Posterior cingulate gyrus (tissue), 11 donors: ENCODE results near the gene EPS8.

Source experiments
- DNase-seq, 10 donors: peaks; one replicate each; pipeline versions ENCODE4 v3.0.0 to v3.0.0-alpha.2; 2020 to 2021; ENCODE audit warnings: mixed read lengths in 3 of 10
- intact Hi-C: fragments of 100-400 bp; cut with DNase I; formaldehyde crosslinking; loops from one replicate; pipeline ENCODE4 v1.15.1; 2023

The EPS8 gene

GRCh38 chr12:15801770-15802744 is 12.9 kb upstream of the EPS8 start:
- intact Hi-C loops, result no loop called here
- no peak for DNase-seq

- intact Hi-C loops, result no loop called here
- no peak for DNase-seq
Measured at GRCh38 chr12:15800278-15800677, 11.1 kb upstream of the EPS8 start.

DNA sequence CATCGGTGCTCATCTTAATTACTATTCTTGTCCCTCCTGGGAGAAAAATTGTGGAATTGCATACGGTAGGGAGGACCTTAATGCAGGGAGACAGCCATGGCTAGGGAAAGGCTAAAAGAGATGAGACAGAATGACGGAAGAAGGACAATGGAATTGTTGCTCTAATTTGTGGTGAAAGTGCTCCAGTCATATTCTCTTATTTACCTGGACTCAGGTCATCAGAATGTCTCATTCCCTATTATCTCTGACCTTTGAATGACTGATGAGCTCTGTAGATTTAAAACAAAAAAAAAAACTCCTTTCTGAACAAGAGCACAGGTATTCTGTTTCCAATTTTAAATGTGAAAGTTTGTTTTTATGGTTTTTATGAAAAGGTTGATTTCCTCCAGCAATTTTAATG is 8.6 kb upstream of the EPS8 start:
- intact Hi-C loops, result no loop called here
- no peak for DNase-seq

DNA sequence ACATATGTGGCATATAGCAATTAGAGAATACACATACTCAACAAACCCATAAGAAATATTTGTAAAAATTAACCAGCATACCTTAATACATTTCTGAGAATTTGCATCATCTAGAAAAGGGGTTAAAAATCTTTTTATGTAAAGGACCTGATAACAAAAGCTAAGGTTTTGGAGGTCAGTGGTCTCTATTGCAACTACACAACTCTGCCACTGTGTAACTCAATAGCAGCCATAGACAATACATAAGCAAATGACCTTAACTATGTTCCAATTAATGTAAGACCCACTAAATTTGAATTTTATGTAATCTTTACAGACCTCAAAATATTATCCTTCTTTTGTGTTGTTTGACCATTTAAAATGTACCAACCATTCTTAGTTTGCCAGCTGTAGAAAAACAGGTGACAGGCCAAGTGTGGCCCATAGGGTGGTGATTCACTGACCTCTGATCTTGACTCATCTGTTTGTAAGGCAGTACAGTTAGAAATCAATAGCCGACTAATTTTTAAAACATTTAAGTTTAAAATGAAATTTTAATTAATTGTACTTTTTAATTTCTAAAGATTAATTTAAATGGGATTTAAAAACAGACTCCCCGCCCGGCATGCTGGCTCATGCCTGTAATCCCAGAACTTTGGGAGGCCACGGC is 7.4 kb upstream of the EPS8 start:
- intact Hi-C loops, result no loop called here
- DNase-seq, result no peak

- no peak for DNase-seq
- intact Hi-C loops, result no loop called here
Measured at GRCh38 chr12:15794836-15795235, 5.6 kb upstream of the EPS8 start.

GRCh38 chr12:15794196-15794595 is 5.0 kb upstream of the EPS8 start:
- intact Hi-C loops, result no loop called here
- DNase-seq, result no peak

GRCh38 chr12:15788233-15789219 is 662 bp downstream of the EPS8 start:
- peak in 7 of 10 donors; percentile 17 to 74 (median 25) for DNase-seq
- intact Hi-C loops, result loop anchor here (5.0 kb wide), 1 partner anchor 96 kb away; no protein-coding TSS in a partner anchor

GRCh38 chr12:15787778-15788177 is 1.4 kb downstream of the EPS8 start:
- DNase-seq, result no peak
- intact Hi-C loops, result loop anchor here (5.0 kb wide), 1 partner anchor 95 kb away; no protein-coding TSS in a partner anchor

DNA sequence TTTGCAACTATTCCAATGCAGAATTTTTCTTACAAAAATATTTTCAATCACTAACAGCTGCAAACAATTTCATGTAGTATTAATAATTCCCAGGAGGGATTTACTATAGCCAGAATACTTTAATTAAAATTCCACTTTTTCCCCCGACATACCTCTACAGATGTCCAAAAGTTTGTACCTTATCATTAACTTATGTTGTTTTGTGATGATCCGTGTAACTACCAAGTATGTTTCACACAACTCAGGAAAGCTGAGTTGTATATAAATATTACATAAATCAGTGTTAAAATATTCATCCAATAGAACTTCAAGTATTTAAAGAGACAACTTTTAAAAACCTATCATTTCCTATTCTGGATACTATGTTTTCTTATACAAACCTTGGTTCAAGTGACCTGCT is 2.4 kb downstream of the EPS8 start:
- no peak for DNase-seq
- intact Hi-C loops, result loop anchor here (5.0 kb wide), 1 partner anchor 94 kb away; no protein-coding TSS in a partner anchor

DNA sequence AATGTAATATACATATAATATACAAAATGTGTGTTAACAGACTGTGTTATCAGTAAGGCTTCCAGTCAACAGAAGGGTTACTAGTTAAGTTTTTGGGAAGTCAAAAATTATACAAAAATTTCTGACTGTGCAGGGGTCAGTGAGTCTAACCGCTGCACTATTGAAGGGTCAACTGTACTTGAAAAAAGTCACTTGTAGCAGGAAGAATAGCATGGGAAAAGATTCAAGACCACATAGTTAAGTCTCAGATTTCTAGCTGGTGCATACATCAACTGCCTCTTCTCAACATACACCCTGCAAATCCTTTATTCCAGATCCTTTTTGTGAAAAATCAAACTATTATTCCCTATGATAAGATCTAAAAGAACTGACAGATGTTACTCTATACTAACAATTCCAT is 5.9 kb downstream of the EPS8 start:
- intact Hi-C loops, result no loop called here
- DNase-seq, result no peak

DNA sequence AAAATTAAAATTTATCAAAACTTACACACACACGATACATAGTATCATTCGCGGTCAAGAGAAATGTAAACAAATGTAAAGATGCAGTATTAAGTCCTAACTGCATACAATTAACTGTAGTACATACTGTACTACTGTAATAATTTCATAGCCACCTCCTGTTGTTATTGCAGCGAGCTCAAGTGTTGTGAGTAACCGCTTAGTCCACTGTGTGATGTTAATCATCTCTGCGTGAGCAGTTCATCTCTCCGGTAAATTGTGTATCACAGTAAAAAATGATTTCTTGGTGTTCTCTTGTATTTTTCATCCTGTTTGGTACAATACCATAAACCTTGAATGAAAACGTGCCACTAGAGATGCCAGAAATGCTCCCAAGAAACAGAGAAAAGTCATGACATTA is 6.5 kb downstream of the EPS8 start:
- intact Hi-C loops, result no loop called here
- no peak for DNase-seq

DNA sequence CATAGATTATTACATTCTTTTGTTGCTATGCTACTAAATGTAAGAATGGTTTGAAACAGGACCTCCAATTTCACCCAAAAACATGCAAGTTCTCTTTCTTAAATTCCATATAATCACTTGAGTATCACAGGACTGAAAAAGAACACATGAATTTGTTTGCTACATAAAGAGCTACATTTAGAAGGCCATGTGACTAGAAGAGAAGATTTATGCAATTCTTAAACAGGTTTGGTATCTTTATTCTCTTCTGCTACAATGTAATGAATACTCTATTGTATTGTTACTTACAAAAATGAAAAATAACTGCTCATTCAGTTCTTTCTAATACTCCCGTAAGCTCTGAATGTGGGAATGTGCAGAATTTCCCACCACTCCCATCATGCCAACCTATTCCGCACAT is 9.3 kb downstream of the EPS8 start:
- intact Hi-C loops, result no loop called here
- DNase-seq, result no peak

DNA sequence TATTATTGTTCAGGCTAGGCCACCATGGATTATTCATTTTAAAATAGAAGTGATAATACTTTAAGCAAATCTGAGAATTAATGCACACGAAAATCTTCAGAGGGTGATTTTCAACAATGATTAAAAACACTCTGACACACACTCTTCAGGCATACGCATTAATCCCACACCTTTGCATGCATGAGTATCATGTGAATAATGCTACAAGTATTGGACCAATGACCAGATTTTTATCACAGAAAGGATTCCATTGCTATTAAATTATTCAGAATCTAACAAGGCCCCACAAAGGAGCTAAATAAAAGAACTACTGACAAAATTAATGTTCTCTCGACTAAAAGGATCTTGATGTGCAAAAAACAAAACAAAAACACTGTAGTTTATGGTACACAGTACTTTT is 11.1 kb downstream of the EPS8 start:
- DNase-seq, result no peak
- intact Hi-C loops, result no loop called here

DNA sequence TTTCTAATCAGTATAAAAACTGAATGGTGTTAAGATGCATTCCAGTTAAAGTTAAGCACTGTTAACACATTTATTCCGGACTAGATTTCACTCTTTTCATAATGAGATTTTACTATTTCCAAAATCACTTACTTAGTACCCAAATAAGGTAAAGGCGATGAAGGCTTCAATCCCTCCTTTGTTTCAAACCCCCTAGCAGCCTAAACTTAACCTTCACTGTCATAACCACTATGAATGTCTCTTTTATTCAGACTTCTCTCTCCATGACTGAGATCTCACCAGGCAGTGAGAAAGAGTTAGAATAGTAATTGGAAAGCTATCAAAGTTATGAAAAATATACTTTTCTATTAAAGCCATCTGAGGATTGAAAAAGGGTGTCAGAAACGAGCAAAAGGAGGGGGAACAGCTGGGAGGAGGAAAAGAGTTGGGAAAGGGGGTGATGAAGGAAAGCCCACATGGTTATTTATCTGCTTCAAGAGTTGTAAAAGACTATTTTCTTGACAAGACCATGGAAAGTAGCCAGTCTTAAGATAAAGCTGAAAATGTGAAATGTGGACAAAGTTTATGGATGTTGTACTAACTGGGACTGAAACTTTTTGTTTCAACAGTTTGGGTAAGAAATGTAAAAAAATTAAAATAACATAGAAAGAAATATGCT is 11.7 kb downstream of the EPS8 start:
- DNase-seq, result no peak

DNA sequence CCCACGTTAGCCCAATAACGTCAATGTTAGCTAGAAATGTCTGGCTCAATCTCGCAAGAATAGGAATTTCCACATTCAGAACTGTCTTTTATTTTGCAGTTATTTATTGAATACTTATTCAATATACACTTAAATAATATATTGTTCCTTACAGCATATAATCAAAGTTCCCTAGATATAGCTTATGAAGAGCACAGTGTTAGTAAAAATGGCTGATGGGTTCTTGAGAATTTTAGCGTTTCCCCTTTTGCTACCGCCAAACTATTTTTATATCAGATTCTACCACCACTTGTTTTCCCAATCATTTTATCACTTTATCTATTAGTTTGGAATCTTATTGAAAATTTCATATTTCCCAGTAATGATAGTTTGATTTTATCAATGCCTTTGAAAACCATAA is 12.7 kb downstream of the EPS8 start:
- no peak for DNase-seq
- intact Hi-C loops, result no loop called here

More for the DNA sequence above, 11.7 kb downstream of the EPS8 start:
- intact Hi-C loops, result no loop called here

- no peak for DNase-seq
- intact Hi-C loops, result no loop called here
Measured at GRCh38 chr12:15774819-15775218, 14.4 kb downstream of the EPS8 start.

DNA sequence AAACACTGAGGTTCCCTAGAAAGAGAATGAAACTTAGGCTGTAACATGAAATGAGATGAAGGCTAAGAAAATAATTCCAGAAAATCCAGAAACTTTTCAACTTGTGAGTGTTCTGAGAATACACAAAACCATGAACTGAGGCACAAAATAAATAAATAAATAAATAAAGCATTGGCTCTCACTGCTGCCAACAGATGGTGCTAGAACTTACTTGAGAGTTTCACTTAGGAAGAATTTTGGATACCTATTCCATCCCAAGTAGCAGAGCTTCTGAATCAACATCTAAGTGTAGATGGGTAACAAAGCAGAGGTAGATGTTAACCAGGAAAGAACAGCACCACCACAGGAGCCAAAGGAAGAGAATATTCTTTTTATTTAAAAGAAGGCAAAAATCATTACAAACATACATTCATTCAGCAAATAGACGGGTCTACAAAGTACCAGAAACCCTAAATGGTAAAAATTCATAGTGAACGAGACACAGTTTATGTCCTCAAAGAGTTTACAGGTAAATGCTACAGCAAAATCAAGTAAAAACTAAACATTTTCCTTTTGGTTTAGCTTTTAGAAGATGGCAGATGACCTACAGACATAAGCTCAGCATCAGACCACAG is 16.7 kb downstream of the EPS8 start:
- intact Hi-C loops, result no loop called here

GRCh38 chr12:15770581-15770980 is 18.6 kb downstream of the EPS8 start:
- DNase-seq, result no peak
- intact Hi-C loops, result no loop called here

More for the DNA sequence above, 16.7 kb downstream of the EPS8 start:
- no peak for DNase-seq

GRCh38 chr12:15770021-15770420 is 19.2 kb downstream of the EPS8 start:
- intact Hi-C loops, result no loop called here
- DNase-seq, result no peak

- no peak for DNase-seq
- intact Hi-C loops, result no loop called here
Measured at GRCh38 chr12:15769586-15769985, 19.6 kb downstream of the EPS8 start.
